SK-N-SH (cell line): Measurements from ENCODE around the gene MUC12. TPM values are rescaled to one million over a fixed set of nuclear protein-coding genes. Genes with fewer than 3 reads are reported as not detected.

Source experiments
- CTCF ChIA-PET: fragments of 300-600, 350-600 bp; formaldehyde crosslinking; extraction: SDS; loops from one replicate; lab custom pipeline; 2021; lab: Yijun Ruan, JAX
- POLR2A ChIA-PET: fragments of 350-600 bp; sonication (Branson Sonifier 250); formaldehyde crosslinking; extraction: SDS; loops from one replicate; lab custom pipeline; 2020; ENCODE audit warnings: antibody characterized with exemption, inconsistent platforms; lab: Yijun Ruan, JAX
- DNase-seq: peaks from one replicate; pipeline ENCODE4 v3.0.0; 2012
- H2AFZ ChIP-seq: fragments of 200-600 bp; sonication (generic); 2 replicates; pipeline ENCODE4 v1.8.1; 2016; ENCODE audit warnings: antibody characterized with exemption, mild to moderate bottlenecking, low read depth
- H3F3A ChIP-seq: fragments of 200-600 bp; sonication (generic); replicated peaks from 2 replicates; pipeline ENCODE3; 2016; ENCODE audit warnings: antibody characterized with exemption, mild to moderate bottlenecking; ENCODE audit not compliant: insufficient read depth
- H3K27ac ChIP-seq, 2 experiments: fragments of 200-500 bp in 1 of 2; fragments of 200-600 bp in 1 of 2; sonication (Bioruptor generic) in 1 of 2; sonication (generic), shearing (Covaris generic) in 1 of 2; 2 replicates each; pipeline versions ENCODE4 v1.5.1 to v1.6.1; 2014 to 2016; ENCODE audit warnings: low read depth in 2 of 2, inconsistent platforms in 1 of 2, low read length in 1 of 2, mild to moderate bottlenecking in 1 of 2, mixed read lengths in 1 of 2
- H3K27me3 ChIP-seq: fragments of 200-600 bp; sonication (generic), shearing (Covaris generic); 2 replicates; pipeline ENCODE4 v1.6.1; 2016; ENCODE audit warnings: mixed run types; ENCODE audit not compliant: insufficient read depth
- H3K36me3 ChIP-seq, 2 experiments: fragments of 200-500 bp in 1 of 2; fragments of 200-600 bp in 1 of 2; sonication (Bioruptor generic) in 1 of 2; sonication (generic) in 1 of 2; replicated peaks in 1 of 2; 2 replicates each; pipeline versions ENCODE3 to v1.5.1; 2014 to 2016; ENCODE audit warnings: low read length in 1 of 2, mild to moderate bottlenecking in 1 of 2; ENCODE audit not compliant: insufficient read depth in 2 of 2, control insufficient read depth in 1 of 2
- H3K4me1 ChIP-seq, 2 experiments: fragments of 200-500 bp in 1 of 2; fragments of 200-600 bp in 1 of 2; sonication (Bioruptor generic) in 1 of 2; sonication (generic), shearing (Covaris generic) in 1 of 2; 2 replicates each; pipeline versions ENCODE4 v1.5.1 to v1.6.1; 2014 to 2016; ENCODE audit warnings: low read depth in 1 of 2, low read length in 1 of 2, mixed run types in 1 of 2; ENCODE audit not compliant: insufficient read depth in 2 of 2, control insufficient read depth in 1 of 2
- H3K4me2 ChIP-seq: fragments of 200-600 bp; sonication (generic), shearing (Covaris generic); 2 replicates; pipeline ENCODE4 v1.6.1; 2017; ENCODE audit warnings: mixed run types
- H3K4me3 ChIP-seq, 2 experiments: fragments of 200-500 bp in 1 of 2; fragments of 200-600 bp in 1 of 2; sonication (Bioruptor generic) in 1 of 2; sonication (generic), shearing (Covaris generic) in 1 of 2; 2 replicates each; pipeline versions ENCODE4 v1.5.1 to v1.8.1; 2014 to 2016; ENCODE audit warnings: low read depth in 2 of 2, inconsistent platforms in 1 of 2, low read length in 1 of 2, mild to moderate bottlenecking in 1 of 2, mixed read lengths in 1 of 2, moderate library complexity in 1 of 2
- H3K79me2 ChIP-seq: fragments of 200-600 bp; sonication (generic); 2 replicates; pipeline ENCODE4 v1.8.1; 2017; ENCODE audit warnings: mild to moderate bottlenecking; ENCODE audit not compliant: insufficient read depth
- H3K9ac ChIP-seq: fragments of 200-600 bp; sonication (generic); 2 replicates; pipeline ENCODE4 v1.6.1; 2017; ENCODE audit warnings: mixed run types
- H3K9me2 ChIP-seq: fragments of 200-600 bp; sonication (generic); 2 replicates; pipeline ENCODE4 v1.6.1; 2017; ENCODE audit warnings: mixed run types
- H3K9me3 ChIP-seq: fragments of 200-600 bp; sonication (generic); 2 replicates; pipeline ENCODE4 v1.6.1; 2017; ENCODE audit warnings: mixed run types, mild to moderate bottlenecking, moderate library complexity
- H4K20me1 ChIP-seq: fragments of 200-600 bp; sonication (generic); 2 replicates; pipeline ENCODE4 v1.6.1; 2017; ENCODE audit warnings: mild to moderate bottlenecking, mixed run types; ENCODE audit not compliant: insufficient read depth
- CHD2 ChIP-seq: fragments of 150-350 bp; IDR thresholded peaks from 2 replicates; pipeline ENCODE4 v1.6.1; 2018; ENCODE audit warnings: low read length; ENCODE audit not compliant: partially characterized antibody
- ELF1 ChIP-seq: IDR thresholded peaks from 2 replicates; pipeline ENCODE4 v1.4.0; 2012
- EP300 ChIP-seq, 2 experiments: IDR thresholded peaks; 2 replicates each; pipeline versions ENCODE4 v1.4.0 to v1.6.1; 2012; ENCODE audit warnings: borderline replicate concordance in 1 of 2, low read depth in 1 of 2, low read length in 1 of 2
- EZH2phosphoT487 ChIP-seq: fragments of 200-600 bp; sonication (generic); IDR thresholded peaks from 2 replicates; pipeline ENCODE4 v1.6.1; 2017; ENCODE audit warnings: low read depth, mixed run types, mild to moderate bottlenecking, antibody characterized with exemption, moderate library complexity, borderline replicate concordance
- FOXJ3 ChIP-seq: sonication (generic); formaldehyde crosslinking; IDR thresholded peaks from 2 replicates; pipeline ENCODE4 v1.5.1; 2020; ENCODE audit warnings: mild to moderate bottlenecking, missing genetic modification reagents
- FOXM1 ChIP-seq: IDR thresholded peaks from 2 replicates; pipeline ENCODE4 v1.4.0; 2012; ENCODE audit warnings: low read depth, mild to moderate bottlenecking
- JUND ChIP-seq: IDR thresholded peaks from 2 replicates; pipeline ENCODE4 v1.4.0; 2012
- MXI1 ChIP-seq: IDR thresholded peaks from 2 replicates; pipeline ENCODE4 v1.6.1; 2012; ENCODE audit warnings: mild to moderate bottlenecking, low read depth, low read length, improper control_type of control experiment
- NFIC ChIP-seq: IDR thresholded peaks from 2 replicates; pipeline ENCODE4 v1.4.0; 2012; ENCODE audit warnings: borderline replicate concordance
- PBX3 ChIP-seq: IDR thresholded peaks from 2 replicates; pipeline ENCODE4; 2012
- REST ChIP-seq: IDR thresholded peaks from 2 replicates; pipeline ENCODE4 v1.6.1; 2012; ENCODE audit warnings: mild to moderate bottlenecking, low read depth, low read length, moderate library complexity
- SIN3A ChIP-seq: IDR thresholded peaks from 2 replicates; pipeline ENCODE4 v1.6.1; 2012; ENCODE audit warnings: low read depth, mild to moderate bottlenecking, low read length, moderate library complexity, borderline replicate concordance
- USF1 ChIP-seq: IDR thresholded peaks from 2 replicates; pipeline ENCODE4 v1.4.0; 2012; ENCODE audit warnings: low read depth, borderline replicate concordance
- WGBS: methylation state at CpG from one replicate; pipeline ENCODE4 v1.1.6; 2017; ENCODE audit warnings: low lambda C conversion rate; 5-methylcytosine and 5-hydroxymethylcytosine counted together
- polyA plus RNA-seq, 3 experiments: library from polyadenylated mRNA; depleted of rRNA; stranded (reverse); fragments of >200 nt; gene quantifications; 2 replicates each; pipeline ENCODE4 v1.2.3, GENCODE V29; 2012

MUC12 gene
- polyA plus RNA-seq, 1 of the 3 experiments (the other 2 are of a cell fraction): not detected

- Histone ChIP-seq H3K4me3 (no peak within 1 kb of the TSS), H3F3A (no peaks in the 10 kb centered on the region), H3K4me1 (no peaks in the 10 kb centered on the region), H3K9me2 (no peaks in the 10 kb centered on the region), H3K27ac (no peak within 1 kb of the TSS), H2AFZ (no peak within 1 kb of the TSS), H3K79me2 (no peaks in the 10 kb centered on the region), H3K27me3 (peaks cover 68% of the 10 kb centered on the region), H4K20me1 (no peaks in the 10 kb centered on the region), H3K36me3 (no peaks in the 10 kb centered on the region), H3K4me2 (no peak within 1 kb of the TSS), H3K9me3 (no peaks in the 10 kb centered on the region), H3K9ac (no peak within 1 kb of the TSS)
- TF ChIP-seq JUND (no peak), FOXM1 (no peak), CHD2 (no peak), EZH2phosphoT487 (no peak), USF1 (no peak), FOXJ3 (no peak), REST (no peak), NFIC (no peak), MXI1 (no peak), PBX3 (no peak), SIN3A (no peak), EP300 (IDR thresholded peaks at IDR 0.05; ENCODE audit: borderline replicate concordance in 1 of 2, low read depth in 1 of 2, low read length in 1 of 2) (no peak), ELF1 (no peak)
- 9% methylated on average over 22 of the region's 24 CpGs for WGBS
- no peak for DNase-seq
- CTCF ChIA-PET: interaction anchor here (1.1 to 3.5 kb wide), 5 partner anchors 17 to 129 kb away, joined by 3 to 15 read pairs (median 11); partner anchors contain the start of gene ACHE
- POLR2A ChIA-PET: no interaction called here
Measured at GRCh38 chr7:100949227-100949932, 20.0 kb upstream of the MUC12 start, which contains the start of gene MUC3A. TSS of gene MUC3A (plus strand) at chr7:100949534. CDS start at chr7:100949625, 91 bp downstream.
